SW480 (cell line): ENCODE data around the gene PAPOLB.
"Not testable (repeated sequence)": the region's sequence is repeated elsewhere in the genome, so short reads cannot be mapped to it uniquely, and the experiment has no call there.

Source experiments
- DNase-seq: peaks from one replicate; pipeline ENCODE4 v3.0.0-alpha.2; 2016; ENCODE audit warnings: low spot score

The PAPOLB gene

DNA sequence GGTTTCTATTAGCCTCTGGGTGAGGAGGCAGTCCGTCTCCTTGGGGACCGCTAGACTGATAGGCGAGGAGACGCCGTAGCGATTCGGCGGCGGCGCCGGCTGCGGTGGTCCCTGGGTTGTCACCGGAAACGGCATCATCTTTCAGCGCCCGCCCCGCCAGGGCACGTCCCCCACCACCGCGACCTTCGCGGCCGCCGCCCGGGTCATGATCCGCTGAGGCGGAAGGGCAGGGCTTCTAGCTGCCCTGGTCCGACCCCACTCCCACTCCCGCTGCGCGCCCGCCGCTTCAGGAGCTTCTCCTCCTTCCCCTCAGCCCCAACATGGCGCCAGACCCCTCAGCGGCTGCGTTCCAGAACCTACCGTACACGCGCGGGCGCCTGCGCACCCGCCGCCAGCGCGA is at the start of gene PAPOLB:
Gene PAPOLB (minus strand): TSS at position 358 of the 400 bp plus-strand sequence. CDS start 220 bp downstream, at position 138.
- no peak for DNase-seq

DNA sequence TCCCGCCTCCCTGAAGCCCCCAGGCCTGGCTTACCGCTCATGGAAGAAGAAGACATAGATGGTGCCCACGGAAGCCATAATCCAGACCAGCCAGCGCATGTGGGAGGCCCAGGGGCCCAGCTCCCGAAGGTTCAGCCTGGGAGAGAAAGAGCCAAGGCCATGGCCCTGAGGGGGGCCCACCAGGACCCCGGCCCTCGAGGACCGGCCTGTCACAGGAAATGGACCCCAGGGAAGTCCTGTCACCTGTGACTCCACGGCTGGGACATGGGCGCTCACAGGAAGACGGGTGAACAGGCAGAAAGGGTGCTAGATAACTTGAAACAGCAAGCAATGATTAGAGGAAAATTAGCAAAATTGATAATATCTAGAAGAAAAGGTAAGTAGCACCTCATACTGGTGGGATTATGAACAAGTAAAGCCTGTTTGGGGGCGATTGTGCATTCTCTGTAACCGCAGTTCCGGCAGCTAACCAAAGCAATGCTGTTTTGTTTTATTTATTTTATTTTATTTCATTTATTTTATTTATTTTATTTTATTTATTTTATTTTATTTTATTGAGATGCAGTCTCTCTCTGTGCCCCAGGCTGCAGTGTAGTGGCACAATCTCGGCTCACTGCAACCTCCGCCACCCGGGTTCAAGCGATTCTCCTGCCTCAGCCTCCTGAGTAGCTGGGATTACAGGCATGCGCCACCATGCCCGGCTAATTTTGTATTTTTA is 49.4 kb upstream of the PAPOLB start:
- no peak for DNase-seq

DNA sequence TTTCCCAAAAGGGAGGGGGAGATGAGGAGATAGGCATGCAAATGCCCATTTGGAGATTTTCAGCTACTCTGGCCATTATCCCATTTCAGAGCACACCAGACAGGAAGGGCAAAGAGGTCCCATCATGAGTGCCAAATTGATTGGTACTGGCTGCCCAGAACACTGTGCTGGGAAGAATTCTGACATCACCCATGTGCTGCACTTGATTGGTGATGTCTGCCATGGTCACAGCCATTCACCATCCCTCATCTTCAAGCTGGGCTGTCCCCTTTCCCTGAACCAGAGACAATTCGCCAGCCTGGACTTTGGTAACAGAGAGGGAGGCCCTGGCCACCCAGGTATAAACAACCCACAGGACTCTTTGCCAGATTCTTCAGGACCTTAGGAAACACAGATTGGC is 44.9 kb upstream of the PAPOLB start:
- DNase-seq, result no peak

DNA sequence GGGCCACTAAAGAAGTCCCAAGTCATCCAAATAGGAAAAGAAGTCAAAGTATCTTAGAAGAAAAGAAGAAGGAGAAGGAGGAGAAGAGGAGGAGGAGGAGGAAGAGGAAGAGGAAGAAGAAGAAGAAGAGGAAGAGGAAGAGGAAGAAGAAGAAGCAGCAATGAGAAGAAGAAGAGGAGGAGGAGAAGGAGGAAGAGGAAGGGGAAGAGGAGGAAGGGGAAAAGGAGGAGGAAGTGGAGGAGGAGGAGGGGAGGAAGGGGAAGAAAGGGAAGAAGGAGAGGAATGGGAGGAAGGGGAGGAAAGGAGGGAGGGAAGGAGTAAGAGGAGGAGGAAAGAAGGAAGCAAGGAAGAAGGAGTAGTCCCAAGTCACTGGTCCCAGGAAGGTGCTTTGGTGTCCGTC is 43.3 kb upstream of the PAPOLB start:
- no peak for DNase-seq

DNA sequence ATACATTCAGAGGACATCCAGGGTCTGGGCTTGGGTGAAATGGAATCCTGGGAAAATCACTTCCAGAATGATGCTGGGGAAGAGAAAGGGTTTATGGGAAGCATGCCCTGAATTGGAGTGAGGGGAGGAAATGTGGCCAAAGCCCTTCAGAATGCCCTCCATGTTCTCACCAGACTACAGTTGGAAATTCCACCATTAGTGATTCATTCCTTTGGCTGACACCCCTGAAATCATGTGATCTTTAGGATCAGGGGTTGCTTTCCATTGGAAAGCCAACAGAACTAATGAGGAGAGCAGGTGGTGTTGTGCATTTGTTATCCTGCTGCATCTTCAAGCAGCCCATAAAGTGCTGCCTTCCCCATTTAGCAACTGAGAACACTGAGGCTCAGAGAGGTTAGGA is 42.5 kb upstream of the PAPOLB start:
- no peak for DNase-seq

DNA sequence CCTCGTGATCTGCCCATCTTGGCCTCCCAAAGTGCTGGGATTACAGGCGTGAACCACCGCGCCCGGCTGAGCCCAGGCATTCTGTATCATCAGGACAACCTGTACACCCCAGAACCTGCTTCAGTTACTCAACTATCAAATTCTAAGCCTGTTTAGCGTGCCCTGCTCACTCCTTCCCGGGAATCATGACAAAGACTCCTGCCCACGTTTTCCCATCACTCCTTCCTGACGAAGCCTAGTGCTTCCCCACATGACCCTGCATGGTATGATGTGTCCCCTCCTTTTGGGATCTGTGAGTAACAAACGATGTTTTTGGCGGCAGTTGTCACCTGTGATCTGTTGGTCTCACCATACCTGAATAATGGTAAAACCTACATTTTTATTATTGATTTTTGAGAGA is 33.9 kb upstream of the PAPOLB start:
- no peak for DNase-seq

DNA sequence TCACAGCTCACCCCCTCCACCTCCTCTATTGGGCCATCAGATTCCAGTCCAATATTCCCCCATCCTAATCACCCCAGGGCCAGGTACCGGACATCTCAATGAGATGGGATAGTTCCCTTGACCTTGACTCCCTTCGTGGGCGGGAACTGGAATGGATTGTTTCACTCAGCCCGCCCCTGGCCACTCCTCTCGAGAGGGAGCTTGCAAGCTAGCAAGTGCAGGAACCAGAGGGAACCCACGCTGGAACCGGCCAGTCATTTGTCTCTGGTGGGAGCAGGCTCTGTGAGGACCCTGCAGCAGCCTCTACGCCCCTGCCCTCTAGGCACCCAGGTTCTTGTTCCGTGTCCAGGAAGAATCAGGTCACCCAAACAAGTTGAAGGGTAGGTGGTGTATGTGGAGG is 32.7 kb upstream of the PAPOLB start:
- DNase-seq, result no peak

DNA sequence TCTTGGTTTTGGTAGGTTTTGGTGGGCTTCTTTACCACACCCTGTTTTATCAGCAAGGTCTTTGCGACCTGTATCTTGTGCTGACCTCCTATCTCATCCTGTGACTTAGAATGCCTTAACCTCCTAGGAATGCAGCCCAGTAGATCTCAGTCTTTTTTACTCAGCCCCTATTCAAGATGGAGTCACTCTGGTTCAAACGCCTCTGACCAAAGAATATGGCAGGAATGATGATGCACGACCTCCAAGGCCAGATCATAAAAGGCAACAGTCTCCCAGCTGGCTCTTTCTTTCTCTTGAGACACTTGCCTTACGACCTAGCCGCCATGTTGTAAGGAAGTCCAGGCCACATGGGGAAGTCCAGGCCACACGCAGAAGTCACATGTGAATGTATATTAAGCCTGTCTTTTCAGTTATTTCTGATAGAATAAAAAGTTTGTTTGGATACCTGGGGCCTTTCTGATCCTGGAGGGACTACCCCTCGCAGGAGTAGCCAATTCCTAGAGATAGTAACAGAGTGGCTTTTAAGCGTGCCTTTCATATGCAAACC is 32.2 kb upstream of the PAPOLB start:
- no peak for DNase-seq

DNA sequence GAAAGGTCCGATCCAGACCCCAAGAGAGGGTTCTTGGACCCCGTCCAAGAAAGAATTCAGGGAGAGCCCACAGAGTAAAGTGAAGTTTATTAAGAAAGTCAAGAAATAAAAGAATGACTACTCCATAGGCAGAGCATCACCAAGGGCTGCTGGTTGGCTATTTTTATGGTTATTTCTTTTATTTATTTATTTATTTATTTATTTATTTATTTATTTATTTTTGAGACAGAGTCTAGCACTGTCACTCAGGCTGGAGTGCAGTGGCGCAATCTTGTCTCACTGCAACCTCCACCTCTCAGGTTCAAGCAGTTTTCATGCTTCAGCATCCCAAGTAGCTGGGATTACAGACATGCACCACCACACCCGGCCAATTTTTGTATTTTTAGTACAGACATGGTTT is 31.4 kb upstream of the PAPOLB start:
- DNase-seq, result not testable (repeated sequence)

DNA sequence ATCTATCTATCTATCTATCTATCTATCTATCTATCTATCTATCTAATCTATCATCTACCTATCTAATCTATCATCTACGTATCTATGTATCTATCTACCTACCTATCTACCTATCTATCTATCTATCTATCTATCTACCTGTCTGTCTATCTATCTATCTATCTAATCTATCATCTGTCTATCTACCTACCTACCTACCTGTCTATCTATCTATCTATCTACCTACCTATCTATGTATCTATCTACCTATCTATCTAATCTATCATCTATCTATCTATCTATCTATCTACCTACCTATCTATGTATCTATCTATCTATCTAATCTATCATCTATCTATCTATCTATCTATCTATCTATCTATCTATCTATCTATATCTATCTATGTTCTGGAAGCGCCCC is 29.7 kb upstream of the PAPOLB start:
- not testable (repeated sequence) for DNase-seq

DNA sequence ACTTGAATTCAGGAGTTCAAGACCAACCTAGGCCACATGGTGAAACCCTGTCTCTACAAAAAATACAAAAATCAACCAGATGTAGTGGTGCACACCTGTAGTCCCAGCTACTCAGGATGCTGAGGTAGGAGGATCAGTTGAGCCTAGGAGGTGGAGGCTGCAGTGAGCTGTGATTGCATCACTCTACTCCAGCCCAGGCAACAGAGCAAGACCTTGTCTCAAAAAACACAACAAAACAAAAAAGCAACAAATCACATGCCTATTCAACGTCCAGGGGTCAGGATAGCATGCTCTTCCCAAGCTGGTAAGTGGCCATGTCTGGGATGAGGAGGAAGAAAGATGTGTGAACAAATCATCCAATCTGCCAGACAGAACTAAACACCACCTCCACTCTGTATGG is 27.9 kb upstream of the PAPOLB start:
- no peak for DNase-seq

DNA sequence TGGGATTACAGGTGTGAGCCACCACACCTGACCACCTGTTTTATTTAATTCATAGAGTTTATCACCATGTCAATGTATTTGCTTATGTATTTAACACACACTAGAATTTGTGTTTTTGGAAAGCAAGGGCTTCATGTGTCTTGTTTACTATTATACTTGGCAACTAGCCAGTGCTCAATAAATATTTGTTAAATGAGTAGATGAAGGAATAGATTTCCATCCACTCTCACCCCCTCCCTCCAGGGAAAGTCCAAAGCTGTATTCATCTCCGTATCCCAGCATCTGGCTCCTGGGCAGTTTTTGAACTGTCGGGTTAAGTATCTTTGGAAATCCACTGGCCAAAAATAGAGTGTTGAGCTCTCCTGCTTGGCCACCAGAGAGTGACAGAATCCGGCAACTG is 26.3 kb upstream of the PAPOLB start:
- DNase-seq, result no peak

DNA sequence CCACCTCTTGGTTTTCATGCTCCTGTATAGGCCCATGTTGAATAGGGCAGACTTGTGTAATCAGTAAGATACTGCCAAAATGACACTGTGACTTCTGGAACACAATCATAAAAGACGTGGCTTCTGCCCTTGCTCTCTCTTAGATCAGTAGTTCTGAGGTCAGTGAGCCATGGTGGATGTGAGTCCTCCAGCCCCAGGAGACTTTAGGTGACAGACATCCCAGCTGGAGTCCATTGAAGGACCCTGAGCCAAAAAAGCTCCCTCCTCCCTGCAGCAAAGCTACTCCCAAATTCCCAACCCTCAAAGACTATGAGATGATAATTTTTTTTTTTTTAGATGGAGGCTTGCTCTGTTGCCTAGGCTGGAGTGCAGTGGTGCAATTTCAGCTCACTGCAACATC is 24.8 kb upstream of the PAPOLB start:
- no peak for DNase-seq

DNA sequence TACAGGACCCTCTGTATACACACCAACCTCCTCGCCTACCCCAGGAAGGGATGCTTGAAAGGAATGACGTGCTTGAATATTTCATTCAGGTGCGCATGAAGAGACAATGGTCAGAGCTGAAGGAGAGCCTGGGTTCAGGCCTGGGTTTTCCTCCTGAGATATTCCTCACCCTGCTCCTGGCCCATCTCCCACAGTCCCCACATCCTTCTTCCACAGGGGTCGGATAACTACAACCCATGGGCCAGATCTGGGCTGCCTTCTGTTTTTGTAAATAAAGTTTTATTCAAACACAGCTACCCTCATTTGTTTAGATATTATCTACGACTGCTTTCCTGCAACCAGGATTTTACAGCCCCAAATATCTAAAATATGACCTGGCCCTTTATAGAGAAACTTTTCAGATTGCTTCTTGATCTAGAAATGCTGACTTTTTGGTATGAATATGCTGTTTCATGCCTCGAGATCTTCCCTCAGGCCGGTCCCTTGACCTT is 23.5 kb upstream of the PAPOLB start:
- DNase-seq, result no peak

DNA sequence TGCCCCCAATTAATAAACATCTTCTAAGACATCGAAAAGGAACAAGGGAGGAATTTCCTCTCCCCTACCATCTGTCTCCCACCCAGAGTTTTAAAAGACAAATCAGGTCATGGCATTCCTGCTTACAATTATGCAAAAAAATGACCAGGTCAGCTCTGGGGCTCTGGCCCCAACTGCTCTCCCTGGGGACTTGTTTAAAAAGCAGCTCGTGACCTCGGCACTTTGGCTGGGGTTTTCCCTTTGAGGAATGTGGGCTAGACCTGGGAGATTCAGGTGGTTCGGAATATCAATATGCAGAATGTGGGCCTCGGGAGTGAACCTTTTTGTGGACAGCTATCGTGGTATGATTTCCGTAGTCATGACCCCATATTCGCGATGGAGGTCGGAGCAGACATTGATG is 22.3 kb upstream of the PAPOLB start:
- DNase-seq, result no peak

DNA sequence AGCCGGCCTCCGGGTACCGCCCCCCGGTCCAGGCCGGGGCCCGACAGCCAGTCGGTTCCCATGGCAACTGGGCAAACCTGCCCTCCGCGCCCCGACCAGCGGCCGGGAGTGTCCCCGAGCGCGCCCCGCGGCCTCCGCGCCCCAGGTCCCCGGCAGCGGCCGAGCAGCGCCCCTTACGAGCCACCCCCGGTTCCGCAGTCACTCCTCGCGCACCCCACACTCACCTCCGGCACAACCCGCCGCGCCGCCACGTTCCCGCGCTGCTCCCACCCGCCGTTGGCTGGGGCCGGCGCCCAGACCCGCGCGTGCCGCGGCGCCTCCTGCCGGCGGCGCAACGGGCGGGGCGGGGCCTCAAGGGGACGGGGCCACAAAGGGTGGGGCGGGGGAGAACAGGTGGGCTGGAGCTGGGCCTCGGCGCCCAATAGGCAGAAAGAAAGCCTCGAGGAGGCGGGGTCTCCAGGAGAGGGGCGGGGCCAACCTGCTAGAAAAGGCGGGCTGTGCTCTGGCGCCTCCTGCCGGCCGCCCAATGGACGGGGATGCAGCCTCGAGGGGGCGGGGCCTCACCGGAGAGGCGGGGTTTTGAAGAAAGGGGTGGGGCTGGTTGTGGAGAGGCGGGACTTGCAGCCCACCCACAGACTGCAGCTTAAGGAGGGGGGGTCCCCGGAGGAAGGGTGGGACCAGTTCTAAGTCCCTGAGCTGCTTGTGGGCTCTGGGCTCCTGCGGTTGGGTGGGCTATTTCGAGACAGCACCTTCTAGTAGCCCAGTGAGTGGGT is 21.7 kb upstream of the PAPOLB start, which contains the start of gene RADIL:
Gene RADIL (minus strand): TSS at position 345 of the 773 bp plus-strand sequence. CDS start 5,577 bp downstream, outside the sequence.
- peak; percentile 66 for DNase-seq

DNA sequence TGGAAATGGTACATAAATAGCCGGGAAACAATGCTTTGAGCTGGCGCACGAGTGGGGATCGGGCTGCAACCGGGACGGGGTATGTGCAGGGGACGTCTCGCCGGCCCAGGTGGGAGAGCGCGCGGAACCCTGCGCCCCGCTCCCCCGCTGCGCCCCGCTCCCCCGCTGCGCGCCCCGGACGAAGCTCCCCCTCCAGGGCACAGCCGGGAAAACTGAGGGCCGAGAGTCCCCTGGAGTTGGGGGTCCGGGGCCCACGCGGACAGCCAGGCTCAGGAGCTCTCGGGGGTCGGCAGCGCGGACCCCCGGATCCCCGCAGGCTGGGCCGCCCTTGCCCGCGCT is 21.2 kb upstream of the PAPOLB start:
- DNase-seq, result no peak

DNA sequence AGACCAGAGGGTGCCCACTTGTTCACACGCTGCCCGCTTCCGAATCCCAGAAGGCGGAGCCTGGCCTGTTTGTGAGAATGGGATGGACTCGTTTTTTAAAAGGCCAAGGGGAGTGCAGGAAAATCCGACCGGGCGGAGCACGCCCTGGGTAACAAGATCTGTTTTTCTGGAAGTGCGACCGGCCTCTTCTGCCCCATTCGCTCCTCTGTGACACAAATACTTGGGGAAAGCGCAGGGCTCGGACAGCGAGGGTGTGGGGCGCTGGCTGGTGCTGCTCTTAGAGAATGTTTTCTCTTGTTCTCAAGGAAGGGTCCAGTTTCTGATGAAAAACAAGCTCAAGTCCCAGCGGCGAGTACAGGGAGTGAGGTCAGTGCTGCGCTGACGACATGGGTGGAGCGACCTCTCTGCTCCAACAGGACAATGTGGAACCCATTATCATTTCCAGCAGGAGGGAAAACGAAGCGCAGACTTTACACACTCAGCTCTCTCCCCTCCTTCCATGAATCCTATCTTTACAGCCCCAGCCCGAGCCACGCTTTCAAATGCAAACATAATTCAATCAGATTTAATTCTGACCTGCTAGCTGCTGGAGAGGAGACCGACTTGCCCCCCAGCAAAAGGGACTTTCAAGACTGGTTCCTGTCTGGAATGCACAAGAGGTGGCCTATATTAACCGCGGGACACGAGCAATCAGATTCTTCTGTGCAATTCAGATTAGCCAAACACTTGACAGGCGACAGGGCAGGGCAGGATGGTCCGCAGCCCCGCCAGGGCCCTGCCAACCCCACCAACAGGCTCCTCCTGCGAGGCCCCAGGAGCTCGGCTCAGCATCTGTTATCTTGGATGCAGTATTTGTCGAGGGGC is 20.6 kb upstream of the PAPOLB start:
- DNase-seq, result no peak

DNA sequence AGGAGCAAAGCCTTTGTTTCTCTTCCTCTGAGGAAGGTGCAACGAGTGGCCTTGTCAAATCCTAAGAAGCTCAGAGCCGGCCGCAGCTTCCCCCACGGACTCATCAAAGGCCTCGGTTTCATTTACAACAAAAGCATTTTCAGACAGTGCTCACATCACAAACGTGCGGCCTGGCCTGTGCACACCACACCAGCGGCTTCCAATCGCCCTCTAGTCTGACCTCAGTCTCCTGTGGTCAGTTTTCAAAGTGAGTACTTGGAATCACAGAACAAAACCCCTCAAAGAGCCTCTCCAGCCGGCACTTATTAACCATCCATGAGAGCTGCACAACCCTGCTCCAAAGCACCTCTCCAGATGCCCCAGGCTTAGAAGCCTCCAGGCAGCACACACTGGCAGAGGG is 18.4 kb upstream of the PAPOLB start:
- DNase-seq, result no peak

DNA sequence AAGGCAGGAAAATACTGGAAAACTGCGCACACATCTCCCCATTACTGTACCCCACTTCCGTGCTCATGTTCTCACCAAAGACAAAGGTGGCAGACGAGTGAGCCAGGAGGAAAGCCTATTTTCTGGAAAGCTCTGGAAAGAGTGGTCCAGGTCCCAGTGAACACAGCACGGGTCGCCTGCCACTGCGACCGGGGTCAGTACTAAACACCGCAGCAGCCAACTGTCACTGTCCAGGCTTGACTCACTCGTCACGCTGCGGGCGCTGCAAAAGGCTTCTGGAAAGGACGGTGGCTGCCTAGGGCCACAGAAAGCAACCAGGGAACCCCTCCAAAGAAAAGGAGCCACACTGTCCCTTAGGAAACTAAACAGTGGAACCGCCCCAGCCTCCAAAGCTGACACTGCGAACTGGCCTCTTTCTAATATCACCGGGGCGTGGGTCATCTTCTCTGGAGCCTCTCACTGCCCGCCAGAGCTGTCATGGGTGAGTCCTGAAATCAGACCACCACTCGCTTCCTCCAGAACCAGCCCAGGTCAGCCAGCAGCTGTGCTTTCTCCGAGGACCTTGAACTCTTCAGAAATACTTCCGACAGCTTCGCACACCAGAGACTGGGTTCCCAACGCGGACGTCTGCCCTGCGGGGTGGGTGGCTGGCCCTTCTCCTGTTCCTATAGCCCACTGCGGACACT is 17.7 kb upstream of the PAPOLB start:
- DNase-seq, result no peak
